Body of pancreas (tissue), 4 donors: ENCODE results near the gene FUNDC1.
A peak's percentile ranks its signal among the peaks of the same experiment; 100 is the strongest.

Source experiments
- POLR2A ChIP-seq, 3 donors: fragments of 450-650 bp; IDR thresholded peaks; one replicate each; pipeline ENCODE4 v1.6.1; 2016; ENCODE audit warnings: antibody characterized with exemption in 3 of 3, mild to moderate bottlenecking in 2 of 3
- TF ChIP-seq, protein P1 (sequence below), 7 experiments: fragments of 450-650 bp in 4 of 7; fragments of 200-600 bp in 3 of 7; sonication (generic) in 3 of 7; IDR thresholded peaks; one replicate each; pipeline ENCODE4 v1.5.1; 2016 to 2019; ENCODE audit warnings: antibody characterized with exemption in 7 of 7

DNA sequence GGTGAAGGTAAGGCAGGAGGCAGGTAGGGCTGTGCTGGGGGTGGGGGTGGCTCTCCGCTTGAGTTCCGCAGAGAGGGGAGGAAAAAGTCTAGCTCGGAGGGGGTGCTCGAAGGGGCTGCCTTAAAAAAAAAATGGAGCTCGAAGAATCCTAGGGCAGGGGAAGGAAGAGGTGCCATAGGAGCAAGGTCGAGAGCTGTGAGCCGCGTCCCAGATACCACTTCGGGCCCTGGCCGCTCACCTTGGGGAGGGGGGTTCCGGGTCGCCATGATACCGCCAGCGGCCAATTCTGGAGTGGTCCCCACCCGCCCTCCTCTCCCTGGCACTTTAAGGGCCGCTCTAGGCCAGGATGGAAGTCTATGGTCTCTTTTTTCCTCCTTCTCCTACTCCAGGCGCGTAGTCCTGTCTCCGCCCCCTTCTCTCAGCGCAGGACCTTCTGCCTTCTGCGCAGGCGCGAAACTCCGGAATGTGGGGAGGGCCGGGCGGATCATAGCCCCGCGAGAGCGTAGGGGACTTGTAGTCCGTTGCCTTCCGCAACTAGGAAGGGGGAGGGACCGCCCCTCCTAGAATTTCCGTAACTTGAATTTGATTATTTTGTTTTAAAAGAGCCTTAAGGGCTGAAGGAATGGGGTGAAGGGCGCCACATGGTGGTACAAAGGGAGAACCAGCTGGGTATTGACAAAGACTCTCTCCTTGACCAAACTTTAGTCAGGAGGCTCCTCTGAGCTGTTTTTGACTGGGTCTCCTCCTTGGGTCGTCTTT, at the start of gene FUNDC1:
- TF ChIP-seq, protein P1, sequence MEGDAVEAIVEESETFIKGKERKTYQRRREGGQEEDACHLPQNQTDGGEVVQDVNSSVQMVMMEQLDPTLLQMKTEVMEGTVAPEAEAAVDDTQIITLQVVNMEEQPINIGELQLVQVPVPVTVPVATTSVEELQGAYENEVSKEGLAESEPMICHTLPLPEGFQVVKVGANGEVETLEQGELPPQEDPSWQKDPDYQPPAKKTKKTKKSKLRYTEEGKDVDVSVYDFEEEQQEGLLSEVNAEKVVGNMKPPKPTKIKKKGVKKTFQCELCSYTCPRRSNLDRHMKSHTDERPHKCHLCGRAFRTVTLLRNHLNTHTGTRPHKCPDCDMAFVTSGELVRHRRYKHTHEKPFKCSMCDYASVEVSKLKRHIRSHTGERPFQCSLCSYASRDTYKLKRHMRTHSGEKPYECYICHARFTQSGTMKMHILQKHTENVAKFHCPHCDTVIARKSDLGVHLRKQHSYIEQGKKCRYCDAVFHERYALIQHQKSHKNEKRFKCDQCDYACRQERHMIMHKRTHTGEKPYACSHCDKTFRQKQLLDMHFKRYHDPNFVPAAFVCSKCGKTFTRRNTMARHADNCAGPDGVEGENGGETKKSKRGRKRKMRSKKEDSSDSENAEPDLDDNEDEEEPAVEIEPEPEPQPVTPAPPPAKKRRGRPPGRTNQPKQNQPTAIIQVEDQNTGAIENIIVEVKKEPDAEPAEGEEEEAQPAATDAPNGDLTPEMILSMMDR (IDR thresholded peaks at IDR 0.05) = peak in 3 of 7 experiments; percentile 17 to 32 (median 24)
- peak; percentile 55 to 75 (median 73) for TF ChIP-seq POLR2A (IDR thresholded peaks at IDR 0.05)
